GM21360 (cell line): ENCODE results near the gene CRTC1.

Source experiments
- ATAC-seq: cut with Tn5 transposase; IDR thresholded peaks from one replicate; pipeline ENCODE4 v1.9.1; 2021; ENCODE audit warnings: mild to moderate bottlenecking, moderate library complexity; ENCODE audit not compliant: unreplicated experiment

CRTC1 gene

DNA sequence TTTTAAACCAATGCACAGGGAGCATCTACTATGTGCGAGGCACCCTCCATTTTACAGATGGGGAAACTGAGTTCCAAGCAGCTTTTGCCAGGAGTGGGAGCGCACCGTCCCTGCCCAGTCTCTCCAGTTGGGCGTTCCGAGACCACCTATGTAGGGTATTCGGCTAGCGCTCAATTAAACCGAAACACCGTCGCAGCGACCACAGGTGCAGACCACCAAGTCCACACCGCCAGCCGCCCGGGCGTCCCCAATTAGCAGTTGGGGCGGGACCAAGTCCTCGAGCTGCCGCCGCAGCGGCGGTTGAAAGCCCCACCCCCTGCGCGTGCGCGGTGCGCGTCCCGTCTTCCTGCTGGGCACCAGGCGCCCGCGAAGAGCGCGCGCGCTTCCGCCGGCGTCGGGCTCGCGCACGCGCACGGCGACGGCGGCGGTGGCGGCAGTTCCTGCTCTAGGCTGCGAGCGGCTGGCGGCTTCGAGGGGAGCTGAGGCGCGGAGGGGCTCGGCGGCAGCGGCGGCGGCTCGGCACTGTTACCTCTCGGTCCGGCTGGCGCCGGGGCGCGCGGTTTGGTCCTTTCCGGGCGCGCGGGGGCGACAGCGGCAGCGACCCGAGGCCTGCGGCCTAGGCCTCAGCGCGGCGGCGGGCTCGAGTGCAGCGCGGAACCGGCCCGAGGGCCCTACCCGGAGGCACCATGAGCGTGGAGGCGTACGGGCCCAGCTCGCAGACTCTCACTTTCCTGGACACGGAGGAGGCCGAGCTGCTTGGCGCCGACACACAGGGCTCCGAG lies 148.2 kb downstream of the CRTC1 start, which contains the start of gene UPF1:
UPF1 (plus strand) TSS at position 436 of the 782 bp plus-strand sequence; CDS start at position 687, 251 bp downstream.
- ATAC-seq = peak; percentile 63
